Esophagus muscularis mucosa (tissue), 4 donors: Measurements from ENCODE around the gene HAPLN3. TPM values are rescaled to one million over a fixed set of nuclear protein-coding genes. Genes with fewer than 3 reads are reported as not detected.

Experiments
- DNase-seq: peaks from one replicate; pipeline ENCODE4 v3.0.0-alpha.2; 2017; ENCODE audit errors: extremely low spot score
- H3K27ac ChIP-seq, 4 donors: fragments of 200-600 bp; sonication (generic); replicated peaks in 1 of 4; 1 replicate in 3 of 4; 2 replicates in 1 of 4; pipeline ENCODE4 v1.5.1; 2016 to 2019; ENCODE audit warnings: mild to moderate bottlenecking in 1 of 4
- H3K27me3 ChIP-seq, 4 donors: fragments of 200-600 bp; sonication (generic); one replicate each; pipeline versions ENCODE4 v1.5.1 to v1.6.0; 2016 to 2019
- H3K36me3 ChIP-seq, 4 donors: fragments of 200-600 bp; sonication (generic); one replicate each; pipeline ENCODE4 v1.5.1; 2016 to 2019
- H3K4me1 ChIP-seq, 4 donors: fragments of 200-600 bp; sonication (generic); one replicate each; pipeline ENCODE4 v1.5.1; 2016 to 2019
- H3K4me3 ChIP-seq, 4 donors: fragments of 200-600 bp; sonication (generic); 1 replicate in 2 of 4; 2 replicates in 2 of 4; pipeline ENCODE4 v1.5.1; 2016 to 2019; ENCODE audit warnings: mild to moderate bottlenecking in 4 of 4, moderate library complexity in 1 of 4
- H3K9me3 ChIP-seq, 4 donors: fragments of 200-600 bp; sonication (generic); 1 replicate in 3 of 4; 2 replicates in 1 of 4; pipeline ENCODE4 v1.5.1; 2016 to 2019
- EP300 ChIP-seq: sonication (generic); formaldehyde crosslinking; IDR thresholded peaks from one replicate; pipeline ENCODE4 v1.6.1; 2017; ENCODE audit warnings: antibody characterized with exemption
- POLR2A ChIP-seq: fragments of 450-650 bp; IDR thresholded peaks from one replicate; pipeline ENCODE4 v1.6.1; 2017; ENCODE audit warnings: antibody characterized with exemption, moderate library complexity, mild to moderate bottlenecking, low read depth
- POLR2AphosphoS5 ChIP-seq, 2 donors: sonication (generic); formaldehyde crosslinking; IDR thresholded peaks; one replicate each; pipeline ENCODE4 v1.6.1; 2017; ENCODE audit warnings: antibody characterized with exemption in 2 of 2
- WGBS: methylation state at CpG from one replicate; pipeline ENCODE4 v1.1.5; 2018; 5-methylcytosine and 5-hydroxymethylcytosine counted together
- intact Hi-C: fragments of 100-400 bp; cut with DNase I; formaldehyde crosslinking; loops from one replicate; pipeline ENCODE4 v1.15.1; 2023
- total RNA-seq, 4 donors: library from RNA; depleted of rRNA; stranded (reverse); fragments of >200 nt; gene quantifications; one replicate each; pipeline versions ENCODE4 v1.1.0 to v1.2.1, GENCODE V29; 2016
- TF ChIP-seq, protein P1 (sequence below), 3 experiments: fragments of 200-600 bp in 2 of 3; fragments of 450-650 bp in 1 of 3; sonication (generic) in 2 of 3; IDR thresholded peaks; one replicate each; pipeline ENCODE4 v1.5.1; 2017 to 2019; ENCODE audit warnings: antibody characterized with exemption in 3 of 3, mild to moderate bottlenecking in 2 of 3, moderate library complexity in 1 of 3

HAPLN3 gene
- total RNA-seq, 4 donors from 2014 or later = 5.0 to 13.4 (median 9.9) TPM

DNA sequence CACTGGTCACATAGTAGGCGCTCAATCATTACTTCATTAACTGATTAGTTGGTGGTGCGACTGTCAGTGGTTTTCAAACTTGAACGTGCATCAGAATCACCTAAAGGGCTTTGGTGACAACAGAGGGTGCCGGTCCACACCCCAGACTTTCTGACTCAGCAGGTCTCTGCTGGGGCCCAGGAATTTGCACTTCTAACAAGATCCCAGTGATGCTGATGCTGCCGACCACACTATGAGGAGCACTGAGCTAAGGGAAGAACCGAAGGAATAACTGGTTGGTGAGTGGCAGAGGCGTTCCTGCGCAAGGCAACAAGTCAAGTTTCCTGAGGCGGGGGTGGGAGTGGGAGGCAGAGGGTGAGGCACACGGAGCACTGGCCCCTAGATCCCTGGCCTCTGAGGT lies 18.8 kb downstream of the HAPLN3 start:
- no peak for DNase-seq
- Histone ChIP-seq H3K9me3 (no peaks in the 10 kb centered on the region), H3K27me3 (peaks cover 0 to 31% (median 0%) of the 10 kb centered on the region in 4 donors), H3K36me3 (peaks cover 0 to 11% (median 2%) of the 10 kb centered on the region in 4 donors), H3K27ac (no peak overlapping the region), H3K4me3 (no peak overlapping the region), H3K4me1 (peaks cover 0 to 4% (median 2%) of the 10 kb centered on the region in 4 donors)
- intact Hi-C loops = no loop called here
- no peak for TF ChIP-seq POLR2AphosphoS5 (IDR thresholded peaks at IDR 0.05)
- no peak for TF ChIP-seq POLR2A
- WGBS = 83% methylated on average over 10 of the region's 10 CpGs

DNA sequence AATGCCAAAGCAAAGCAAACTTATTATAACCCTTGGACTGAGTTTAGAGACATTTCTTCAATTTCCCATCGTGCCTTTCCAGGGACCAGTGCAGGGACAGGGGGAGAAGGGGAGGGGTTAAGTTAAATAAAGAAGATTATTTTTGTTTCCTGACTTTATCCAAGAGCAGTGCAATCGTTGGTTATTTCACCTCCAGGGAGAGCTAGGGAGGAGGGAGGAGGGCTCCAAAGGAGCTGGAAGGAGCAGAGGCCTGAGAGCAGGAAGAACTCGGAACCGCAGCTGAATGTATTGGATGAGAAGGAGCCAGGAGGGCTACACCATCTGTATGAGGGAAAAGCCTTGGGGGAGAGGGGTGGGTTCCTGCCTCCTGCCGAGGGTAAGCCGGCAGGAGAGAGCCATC lies 20.7 kb downstream of the HAPLN3 start:
- H3K27ac ChIP-seq = no peak overlapping the region
- peaks cover 0 to 4% (median 2%) of the 10 kb centered on the region in 4 donors for H3K36me3 ChIP-seq
- peaks cover 0 to 48% (median 0%) of the 10 kb centered on the region in 4 donors for H3K27me3 ChIP-seq
- no peak for DNase-seq
- WGBS = 14% methylated on average over 6 of the region's 6 CpGs
- no peak overlapping the region for H3K4me3 ChIP-seq
- intact Hi-C loops = no loop called here
- TF ChIP-seq POLR2AphosphoS5 (IDR thresholded peaks at IDR 0.05) = no peak
- H3K4me1 ChIP-seq = peaks cover 0 to 4% (median 2%) of the 10 kb centered on the region in 4 donors
- H3K9me3 ChIP-seq = no peaks in the 10 kb centered on the region

DNA sequence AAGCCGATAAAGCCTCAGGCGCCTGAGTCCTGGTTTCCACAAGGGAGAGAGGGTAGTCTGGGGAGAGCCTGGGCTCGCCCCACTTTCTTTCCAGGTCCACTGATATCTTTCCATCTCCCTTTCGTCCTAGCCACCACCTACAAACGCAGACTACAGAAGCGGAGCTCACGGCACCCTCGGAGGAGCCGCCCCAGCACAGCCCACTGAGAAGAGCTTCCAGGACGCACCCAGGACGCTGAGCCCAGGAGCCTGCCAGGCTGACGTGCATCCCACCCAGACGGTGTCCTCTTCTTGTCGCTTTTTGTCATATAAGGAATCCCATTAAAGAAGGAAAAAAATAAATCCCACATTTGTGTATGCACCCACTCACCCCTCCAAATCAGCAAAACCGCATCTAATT lies 21.1 kb downstream of the HAPLN3 start:
- WGBS = 79% methylated on average over 15 of the region's 15 CpGs

DNA sequence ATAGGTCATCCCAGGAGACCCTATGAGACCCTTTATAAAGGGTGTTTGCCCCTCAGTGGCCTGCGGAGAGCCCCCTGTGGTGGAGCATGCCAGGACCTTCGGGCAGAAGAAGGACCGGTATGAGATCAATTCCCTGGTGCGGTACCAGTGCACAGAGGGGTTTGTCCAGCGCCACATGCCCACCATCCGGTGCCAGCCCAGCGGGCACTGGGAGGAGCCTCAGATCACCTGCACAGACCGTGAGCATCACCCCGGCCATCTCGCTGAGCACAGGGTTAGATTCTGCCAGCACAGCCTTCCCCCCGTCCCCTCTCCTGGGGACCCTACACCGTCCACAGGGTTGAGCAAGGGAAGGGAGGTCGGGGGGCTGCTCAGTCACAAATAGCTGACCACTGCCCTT lies 21.6 kb downstream of the HAPLN3 start:
- Histone ChIP-seq H3K27ac (no peak overlapping the region), H3K4me1 (peaks cover 0 to 4% (median 2%) of the 10 kb centered on the region in 4 donors), H3K4me3 (no peak overlapping the region), H3K27me3 (peaks cover 0 to 48% (median 0%) of the 10 kb centered on the region in 4 donors), H3K9me3 (no peaks in the 10 kb centered on the region), H3K36me3 (peaks cover 0 to 3% (median under 1%) of the 10 kb centered on the region in 4 donors)
- no peak for DNase-seq
- WGBS = 92% methylated on average over 8 of the region's 13 CpGs
- TF ChIP-seq, protein P1, sequence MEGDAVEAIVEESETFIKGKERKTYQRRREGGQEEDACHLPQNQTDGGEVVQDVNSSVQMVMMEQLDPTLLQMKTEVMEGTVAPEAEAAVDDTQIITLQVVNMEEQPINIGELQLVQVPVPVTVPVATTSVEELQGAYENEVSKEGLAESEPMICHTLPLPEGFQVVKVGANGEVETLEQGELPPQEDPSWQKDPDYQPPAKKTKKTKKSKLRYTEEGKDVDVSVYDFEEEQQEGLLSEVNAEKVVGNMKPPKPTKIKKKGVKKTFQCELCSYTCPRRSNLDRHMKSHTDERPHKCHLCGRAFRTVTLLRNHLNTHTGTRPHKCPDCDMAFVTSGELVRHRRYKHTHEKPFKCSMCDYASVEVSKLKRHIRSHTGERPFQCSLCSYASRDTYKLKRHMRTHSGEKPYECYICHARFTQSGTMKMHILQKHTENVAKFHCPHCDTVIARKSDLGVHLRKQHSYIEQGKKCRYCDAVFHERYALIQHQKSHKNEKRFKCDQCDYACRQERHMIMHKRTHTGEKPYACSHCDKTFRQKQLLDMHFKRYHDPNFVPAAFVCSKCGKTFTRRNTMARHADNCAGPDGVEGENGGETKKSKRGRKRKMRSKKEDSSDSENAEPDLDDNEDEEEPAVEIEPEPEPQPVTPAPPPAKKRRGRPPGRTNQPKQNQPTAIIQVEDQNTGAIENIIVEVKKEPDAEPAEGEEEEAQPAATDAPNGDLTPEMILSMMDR (IDR thresholded peaks at IDR 0.05) = no peak
- no peak for TF ChIP-seq EP300
- no peak for TF ChIP-seq POLR2A
- no peak for TF ChIP-seq POLR2AphosphoS5 (IDR thresholded peaks at IDR 0.05)
- intact Hi-C loops = no loop called here

More for the DNA sequence above, 21.1 kb downstream of the HAPLN3 start:
- Histone ChIP-seq H3K27me3 (peaks cover 0 to 48% (median 0%) of the 10 kb centered on the region in 4 donors), H3K9me3 (no peaks in the 10 kb centered on the region), H3K27ac (no peak overlapping the region), H3K4me3 (no peak overlapping the region), H3K36me3 (peaks cover 0 to 4% (median 2%) of the 10 kb centered on the region in 4 donors), H3K4me1 (peaks cover 0 to 4% (median 2%) of the 10 kb centered on the region in 4 donors)
- intact Hi-C loops = no loop called here
- no peak for DNase-seq
- TF ChIP-seq POLR2A (no peak), POLR2AphosphoS5 (IDR thresholded peaks at IDR 0.05) (no peak), EP300 (no peak)
- TF ChIP-seq, protein P1 (IDR thresholded peaks at IDR 0.05) = no peak

DNA sequence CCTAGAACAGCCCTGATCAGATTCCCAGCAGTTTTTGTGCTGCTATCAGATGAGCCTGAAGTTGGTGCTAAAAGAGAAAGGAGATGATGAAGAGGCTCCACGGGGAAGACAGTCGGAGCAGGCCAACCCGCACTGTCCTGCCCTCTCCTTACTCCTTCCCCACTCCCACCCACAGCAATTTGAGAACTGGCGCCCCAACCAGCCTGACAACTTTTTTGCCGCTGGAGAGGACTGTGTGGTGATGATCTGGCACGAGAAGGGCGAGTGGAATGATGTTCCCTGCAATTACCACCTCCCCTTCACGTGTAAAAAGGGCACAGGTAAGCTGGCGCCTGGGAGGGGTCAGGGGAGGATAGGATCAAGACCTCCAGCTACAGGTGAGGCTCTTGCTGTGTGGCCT lies 22.6 kb downstream of the HAPLN3 start:
- Histone ChIP-seq H3K27ac (no peak overlapping the region), H3K9me3 (no peaks in the 10 kb centered on the region), H3K27me3 (peaks cover 0 to 48% (median 0%) of the 10 kb centered on the region in 4 donors), H3K36me3 (no peaks in the 10 kb centered on the region), H3K4me3 (no peak overlapping the region), H3K4me1 (peaks cover 0 to 4% (median 2%) of the 10 kb centered on the region in 4 donors)
- intact Hi-C loops = no loop called here
- TF ChIP-seq EP300 = no peak
- WGBS = 75% methylated on average over 9 of the region's 9 CpGs
- no peak for DNase-seq

DNA sequence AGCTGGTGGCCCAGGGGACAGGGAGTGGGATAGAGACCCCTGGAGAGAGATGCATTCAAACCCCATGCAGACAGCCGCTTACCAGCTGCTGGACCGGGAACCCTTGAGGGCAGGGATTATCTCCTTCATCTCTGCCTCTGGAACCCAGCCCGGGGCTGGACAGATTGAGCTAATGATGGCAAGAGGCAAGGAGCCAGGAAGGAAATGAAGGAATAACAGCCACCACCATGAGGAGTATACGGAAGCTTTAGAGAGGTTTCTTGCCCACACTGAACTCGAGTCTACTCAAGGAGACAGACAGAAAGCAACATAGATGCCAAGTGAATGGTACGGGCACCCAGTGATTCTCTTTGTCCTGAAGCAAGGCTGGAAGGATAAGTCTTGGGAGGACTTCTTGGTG lies 23.2 kb downstream of the HAPLN3 start:
- peaks cover 0 to 4% (median 2%) of the 10 kb centered on the region in 4 donors for H3K4me1 ChIP-seq
- H3K27ac ChIP-seq = no peak overlapping the region
- no peaks in the 10 kb centered on the region for H3K36me3 ChIP-seq
- H3K4me3 ChIP-seq = no peak overlapping the region
- no peak for DNase-seq
- H3K9me3 ChIP-seq = no peaks in the 10 kb centered on the region
- 74% methylated on average over 3 of the region's 6 CpGs for WGBS
- TF ChIP-seq POLR2AphosphoS5 (IDR thresholded peaks at IDR 0.05) = no peak
- TF ChIP-seq POLR2A = no peak
- TF ChIP-seq, protein P1 (IDR thresholded peaks at IDR 0.05) = no peak
- TF ChIP-seq EP300 = no peak
- peaks cover 0 to 48% (median 0%) of the 10 kb centered on the region in 4 donors for H3K27me3 ChIP-seq
- intact Hi-C loops = no loop called here
